GM21360 (cell line): ENCODE measurements around the gene KCND3.

Experiments
- ATAC-seq: cut with Tn5 transposase; IDR thresholded peaks from one replicate; pipeline ENCODE4 v1.9.1; 2021; ENCODE audit warnings: mild to moderate bottlenecking, moderate library complexity; ENCODE audit not compliant: unreplicated experiment

Gene KCND3

DNA sequence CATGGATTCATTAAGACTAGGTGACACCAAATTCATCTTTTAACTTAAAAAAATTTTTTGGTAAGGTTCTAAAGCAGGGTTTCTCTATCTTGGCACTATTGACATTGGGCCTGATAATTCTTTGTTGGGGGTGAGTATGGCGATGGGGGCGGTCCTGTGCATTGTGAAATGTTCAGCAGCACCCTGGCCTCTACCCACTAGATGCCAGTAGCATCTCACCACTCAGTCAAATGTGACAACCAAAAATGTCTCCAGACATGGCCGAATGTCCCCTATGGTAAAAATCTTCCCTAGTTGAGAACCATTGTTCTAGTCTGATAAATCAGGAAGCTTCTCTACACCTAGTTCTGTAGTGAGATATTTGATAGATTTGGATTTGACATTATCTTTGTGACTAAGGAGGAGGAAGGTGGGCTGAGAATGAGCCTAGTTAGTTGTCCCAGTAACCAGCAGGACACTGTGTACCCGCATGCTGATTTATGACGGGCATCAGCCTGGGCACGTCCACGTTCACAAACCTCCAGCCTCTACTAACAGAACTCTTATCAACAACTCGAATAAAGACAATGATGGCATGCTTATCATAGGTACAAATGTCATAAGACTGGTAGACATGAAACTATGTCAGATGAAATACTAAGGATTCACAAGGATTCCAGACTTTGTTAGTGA is 104.6 kb downstream of the KCND3 start:
- ATAC-seq = no peak

- ATAC-seq = no peak
Measured at GRCh38 chr1:111882986-111883560, 106.4 kb downstream of the KCND3 start.

- ATAC-seq = no peak
Measured at GRCh38 chr1:111882559-111882958, 106.9 kb downstream of the KCND3 start.

GRCh38 chr1:111880881-111881837 is 108.3 kb downstream of the KCND3 start:
- ATAC-seq = no peak

- no peak for ATAC-seq
Measured at GRCh38 chr1:111879081-111879480, 110.4 kb downstream of the KCND3 start.

DNA sequence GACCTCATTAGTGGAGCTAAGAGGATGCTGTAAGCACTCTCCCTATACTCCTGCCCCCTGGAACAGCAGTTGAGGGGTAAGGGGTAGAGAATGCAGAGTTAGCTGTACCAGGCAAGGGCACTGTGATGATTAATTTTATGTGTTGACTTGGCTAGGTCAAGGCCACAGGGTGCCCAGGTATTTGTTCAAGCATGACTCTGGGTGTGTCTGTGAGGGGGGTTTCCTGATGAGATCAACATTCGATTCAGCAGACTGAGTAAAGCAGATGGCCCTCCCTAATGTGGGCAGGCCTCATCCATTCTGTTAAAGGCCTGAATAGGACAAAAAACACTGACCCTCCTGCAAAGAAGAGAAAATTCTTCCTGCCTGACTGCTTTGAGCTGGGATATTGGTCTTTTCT is 110.8 kb downstream of the KCND3 start:
- ATAC-seq = no peak

DNA sequence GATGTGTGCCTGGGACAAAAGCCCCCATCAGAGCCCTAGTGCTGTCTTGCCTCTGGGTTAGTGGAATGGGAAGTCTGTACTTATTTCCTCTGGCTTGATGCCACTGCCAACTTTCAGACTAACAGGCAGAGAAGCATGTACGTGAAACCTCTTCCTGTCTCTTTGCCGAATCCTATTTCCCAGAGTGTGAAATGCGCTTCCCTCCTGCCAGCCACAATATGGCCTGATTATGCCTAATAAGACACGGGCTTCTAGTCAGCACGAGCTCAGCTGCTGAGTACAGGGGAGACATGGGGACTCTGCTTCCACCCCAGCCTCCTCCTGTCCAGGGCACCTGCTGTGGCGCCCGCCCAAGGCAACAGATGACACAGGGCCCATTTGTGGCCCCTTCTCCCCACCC is 111.4 kb downstream of the KCND3 start:
- no peak for ATAC-seq

DNA sequence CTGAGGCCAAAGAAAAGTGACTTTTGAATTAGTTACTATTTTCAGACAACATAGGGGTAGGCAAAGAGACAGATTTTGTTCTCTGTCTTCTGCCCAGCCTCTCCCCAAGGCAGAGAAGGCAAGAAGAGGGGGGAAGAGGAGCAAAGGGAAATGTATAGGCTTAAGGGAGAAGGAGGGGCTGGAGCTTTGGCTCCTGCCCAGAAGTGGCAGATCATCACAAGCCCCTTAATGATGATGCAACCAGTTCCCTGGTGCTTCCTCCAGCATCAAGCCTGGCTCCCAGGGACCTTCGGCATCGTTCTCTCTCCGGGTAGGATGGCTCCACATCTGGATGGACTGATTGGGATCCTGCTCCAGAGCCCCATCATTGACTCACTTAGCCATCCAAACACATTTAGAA is 112.8 kb downstream of the KCND3 start:
- no peak for ATAC-seq

DNA sequence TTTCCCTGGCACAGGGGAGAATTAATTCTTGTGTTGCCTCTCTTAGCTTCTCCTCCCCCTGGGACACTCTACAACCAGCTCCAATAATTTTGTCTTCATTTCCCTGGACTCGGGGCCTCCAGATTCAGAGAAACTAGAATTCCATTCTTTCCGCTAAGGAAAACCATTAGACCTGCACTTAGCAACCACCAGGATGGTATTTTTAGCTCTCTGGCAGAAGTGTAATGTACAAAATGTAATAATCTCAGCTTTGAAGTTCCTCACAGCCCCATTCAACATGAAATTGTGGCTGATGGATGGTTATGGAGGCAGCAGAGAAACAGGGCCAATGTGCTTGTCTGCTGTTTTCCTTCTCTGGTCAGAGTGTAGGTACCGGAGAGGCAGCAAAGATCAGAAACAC is 113.8 kb downstream of the KCND3 start:
- no peak for ATAC-seq

DNA sequence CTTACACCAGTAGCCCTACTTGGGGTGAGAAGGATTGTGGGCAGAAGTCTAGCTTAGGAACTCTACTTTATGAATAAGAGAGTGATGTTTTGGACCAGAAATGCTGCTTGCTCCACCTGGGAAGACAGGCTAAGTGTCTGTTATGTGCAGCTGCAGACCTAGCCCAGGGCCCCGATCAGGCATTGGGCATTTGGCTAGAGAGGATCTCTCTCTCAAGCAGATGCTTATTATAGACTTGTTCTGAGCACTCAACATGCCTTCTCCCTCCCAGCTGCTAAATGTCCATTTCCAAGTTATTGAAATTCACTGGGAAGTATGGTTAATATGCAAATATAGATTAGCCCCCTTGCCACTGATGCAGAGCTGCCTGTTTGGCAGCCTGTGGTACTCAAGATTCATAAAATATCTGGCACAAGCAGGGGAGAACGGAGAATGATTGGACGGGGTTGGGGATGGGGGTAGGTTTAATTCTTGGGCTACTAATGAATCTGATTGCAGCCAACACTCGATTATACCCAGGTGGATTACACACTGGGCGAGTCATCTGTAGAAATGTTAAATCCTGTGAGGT is 115.9 kb downstream of the KCND3 start:
- ATAC-seq = no peak

- no peak for ATAC-seq
Measured at GRCh38 chr1:111870181-111870580, 119.3 kb downstream of the KCND3 start.

GRCh38 chr1:111867868-111868440 is 121.5 kb downstream of the KCND3 start:
- no peak for ATAC-seq

DNA sequence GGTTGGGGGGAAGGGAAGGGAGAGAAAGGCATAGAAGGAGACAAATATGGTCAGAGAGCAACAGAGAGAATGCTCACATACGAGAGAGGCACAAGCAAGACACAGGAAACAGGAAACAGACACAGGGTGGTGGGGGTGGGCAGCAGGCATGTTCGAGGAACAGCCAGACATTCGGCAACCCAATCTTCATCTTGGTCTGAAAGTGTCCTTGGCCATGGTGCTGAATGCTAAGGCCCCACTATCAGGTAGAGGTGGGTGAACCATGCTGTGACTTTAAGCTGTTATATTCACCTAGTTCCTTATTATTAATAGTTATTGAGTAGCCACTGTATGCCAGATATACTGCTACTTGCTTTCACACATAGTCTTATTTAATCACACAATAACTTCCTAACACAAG is 124.6 kb downstream of the KCND3 start:
- no peak for ATAC-seq

- no peak for ATAC-seq
Measured at GRCh38 chr1:111863401-111863800, 126.1 kb downstream of the KCND3 start.

DNA sequence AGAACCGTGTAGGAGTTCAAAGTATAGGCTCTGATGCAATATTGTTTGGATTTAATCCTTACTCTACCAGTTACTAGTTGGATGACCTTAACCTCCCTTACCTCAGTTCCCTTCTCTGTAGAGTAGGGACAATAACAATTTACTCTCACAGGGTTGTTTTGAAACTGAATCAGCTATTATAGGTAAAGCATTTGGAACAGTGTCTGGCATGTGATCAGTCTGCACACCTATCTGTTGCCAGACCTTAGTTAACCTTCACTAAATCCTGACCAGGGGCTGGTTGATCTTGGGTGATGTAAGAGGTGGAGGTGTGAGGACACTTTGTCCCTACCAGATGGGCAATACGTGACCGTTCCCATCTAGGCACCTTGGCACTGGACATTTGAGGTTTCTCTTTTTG is 126.9 kb downstream of the KCND3 start:
- no peak for ATAC-seq

- ATAC-seq = no peak
Measured at GRCh38 chr1:111861523-111861922, 127.9 kb downstream of the KCND3 start.

DNA sequence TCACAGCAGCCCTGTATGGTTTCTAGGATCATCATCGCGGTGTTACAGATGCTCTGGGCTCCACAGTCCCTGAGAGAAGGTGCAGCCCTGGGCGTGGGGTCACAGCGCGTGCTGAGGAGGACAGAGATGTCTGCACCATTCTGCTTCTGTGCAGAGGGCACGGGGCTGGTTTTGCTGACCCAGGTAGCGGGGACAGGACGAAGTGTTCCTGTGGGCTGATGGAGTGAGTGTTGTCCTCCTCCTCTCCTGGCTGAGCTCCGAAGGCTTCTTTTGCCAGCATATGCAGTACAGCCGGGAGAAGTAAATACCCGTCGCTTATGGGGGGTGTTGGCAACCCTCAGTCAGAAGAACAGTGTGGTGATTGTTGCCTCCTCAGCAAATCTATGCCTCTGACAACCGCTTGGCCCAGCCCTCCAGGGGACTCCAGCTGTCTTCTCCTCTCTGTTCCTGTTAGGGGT is 132.2 kb downstream of the KCND3 start:
- no peak for ATAC-seq

- ATAC-seq = no peak
Measured at GRCh38 chr1:111856411-111857185, 132.9 kb downstream of the KCND3 start.

GRCh38 chr1:111855260-111855659 is 134.2 kb downstream of the KCND3 start:
- ATAC-seq = no peak

DNA sequence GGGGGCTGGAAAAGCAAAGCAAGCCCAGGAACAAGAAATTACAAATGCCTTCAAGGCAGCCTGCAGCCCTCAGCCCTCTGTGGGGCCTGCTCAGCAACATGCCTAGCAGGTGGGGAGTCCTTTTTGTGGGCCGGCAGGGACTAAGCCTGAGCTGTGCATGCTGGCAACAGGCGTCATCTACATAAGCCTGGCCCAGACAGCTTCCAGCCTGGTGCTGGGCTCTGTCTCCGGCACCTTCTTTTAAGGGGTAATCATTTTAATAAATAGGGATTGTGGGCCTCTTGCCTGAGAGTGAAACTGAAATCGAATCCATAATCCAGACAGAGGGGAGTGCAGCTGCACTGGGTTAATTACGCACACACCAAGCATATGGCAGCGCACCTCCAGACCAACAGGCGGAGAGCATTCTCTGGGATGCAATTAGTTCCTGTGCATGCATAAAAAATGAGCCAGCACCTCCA is 137.2 kb downstream of the KCND3 start:
- no peak for ATAC-seq
